ENCODE data around the gene VSNL1. TPM values are rescaled to one million over a fixed set of nuclear protein-coding genes. Genes with fewer than 3 reads are reported as not detected.

Gene VSNL1
- total RNA-seq, 1 donor from 2014 or later: not detected

DNA sequence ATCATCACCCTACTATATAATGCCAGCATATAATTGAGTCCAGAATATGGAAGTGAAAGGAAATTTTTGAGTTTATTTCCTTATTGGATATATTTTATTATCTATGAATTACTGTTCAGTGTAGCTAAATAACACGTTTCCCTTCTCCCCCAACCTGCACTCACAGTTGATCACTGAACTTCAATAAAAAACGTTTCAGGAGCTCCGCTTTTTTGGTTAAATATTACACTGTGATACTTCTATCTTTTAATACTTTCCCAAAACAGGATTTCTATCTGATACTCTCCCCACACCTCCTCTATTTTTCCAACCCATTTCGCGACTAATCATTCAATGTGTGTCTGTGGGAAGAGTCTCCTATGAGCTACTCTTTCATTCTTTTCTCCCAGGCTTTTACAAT lies 7.2 kb downstream of the VSNL1 start:
- Mint-ChIP-seq H3K9me3 (ENCODE audit: low read depth) (no peaks in the 10 kb centered on the region), H3K27ac (ENCODE audit: unreplicated experiment) (no peak overlapping the region), H3K36me3 (ENCODE audit: low read depth) (peaks cover 3% of the 10 kb centered on the region), H3K27me3 (ENCODE audit: low read depth) (peaks cover 62% of the 10 kb centered on the region), H3K4me1 (ENCODE audit: low read depth) (no peaks in the 10 kb centered on the region), H3K4me3 (ENCODE audit: unreplicated experiment) (no peak overlapping the region)
- no peak for TF ChIP-seq CTCF (IDR thresholded peaks at IDR 0.05)
- no peak for DNase-seq (ENCODE audit: low spot score)

GRCh38 chr2:17550907-17551306 lies 10.4 kb downstream of the VSNL1 start:
- H3K4me1 Mint-ChIP-seq (ENCODE audit: low read depth): no peaks in the 10 kb centered on the region
- no peak for DNase-seq (ENCODE audit: low spot score)
- no peak overlapping the region for H3K4me3 Mint-ChIP-seq (ENCODE audit: unreplicated experiment)
- TF ChIP-seq CTCF (IDR thresholded peaks at IDR 0.05): no peak
- H3K36me3 Mint-ChIP-seq (ENCODE audit: low read depth): no peaks in the 10 kb centered on the region
- H3K27ac Mint-ChIP-seq (ENCODE audit: unreplicated experiment): no peak overlapping the region
- H3K27me3 Mint-ChIP-seq (ENCODE audit: low read depth): peaks cover 48% of the 10 kb centered on the region
- no peaks in the 10 kb centered on the region for H3K9me3 Mint-ChIP-seq (ENCODE audit: low read depth)

- Mint-ChIP-seq H3K27me3 (ENCODE audit: low read depth) (peaks cover 41% of the 10 kb centered on the region), H3K27ac (ENCODE audit: unreplicated experiment) (no peak overlapping the region), H3K4me3 (ENCODE audit: unreplicated experiment) (no peak overlapping the region), H3K4me1 (ENCODE audit: low read depth) (no peaks in the 10 kb centered on the region), H3K36me3 (ENCODE audit: low read depth) (no peaks in the 10 kb centered on the region), H3K9me3 (ENCODE audit: low read depth) (no peaks in the 10 kb centered on the region)
- DNase-seq (ENCODE audit: low spot score): no peak
- TF ChIP-seq CTCF (IDR thresholded peaks at IDR 0.05): no peak
Measured at GRCh38 chr2:17555150-17555549, 14.7 kb downstream of the VSNL1 start.

DNA sequence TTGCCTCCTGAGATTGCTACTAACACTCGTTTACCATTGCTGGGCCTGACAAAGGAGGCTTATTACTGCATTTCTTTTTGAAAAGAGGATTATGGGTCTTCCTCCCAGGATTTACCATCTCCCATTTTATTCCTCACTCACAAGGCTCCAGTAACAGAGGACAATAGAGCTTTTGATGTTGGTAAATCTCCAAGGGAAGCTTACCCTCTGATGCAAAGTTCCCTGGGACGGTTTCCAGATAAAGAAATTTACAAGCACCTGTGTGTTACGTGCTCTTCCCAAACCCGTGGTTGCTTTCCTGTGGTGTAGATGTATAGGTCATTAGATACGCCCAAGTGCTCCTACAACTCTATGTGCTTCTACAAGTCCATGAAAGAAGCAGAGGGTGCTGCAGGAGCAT lies 17.1 kb downstream of the VSNL1 start:
- Mint-ChIP-seq H3K4me1 (ENCODE audit: low read depth) (no peaks in the 10 kb centered on the region), H3K36me3 (ENCODE audit: low read depth) (no peaks in the 10 kb centered on the region), H3K4me3 (ENCODE audit: unreplicated experiment) (no peak overlapping the region), H3K9me3 (ENCODE audit: low read depth) (no peaks in the 10 kb centered on the region), H3K27ac (ENCODE audit: unreplicated experiment) (no peak overlapping the region), H3K27me3 (ENCODE audit: low read depth) (peaks cover 48% of the 10 kb centered on the region)
- TF ChIP-seq CTCF (IDR thresholded peaks at IDR 0.05): no peak
- DNase-seq (ENCODE audit: low spot score): no peak

DNA sequence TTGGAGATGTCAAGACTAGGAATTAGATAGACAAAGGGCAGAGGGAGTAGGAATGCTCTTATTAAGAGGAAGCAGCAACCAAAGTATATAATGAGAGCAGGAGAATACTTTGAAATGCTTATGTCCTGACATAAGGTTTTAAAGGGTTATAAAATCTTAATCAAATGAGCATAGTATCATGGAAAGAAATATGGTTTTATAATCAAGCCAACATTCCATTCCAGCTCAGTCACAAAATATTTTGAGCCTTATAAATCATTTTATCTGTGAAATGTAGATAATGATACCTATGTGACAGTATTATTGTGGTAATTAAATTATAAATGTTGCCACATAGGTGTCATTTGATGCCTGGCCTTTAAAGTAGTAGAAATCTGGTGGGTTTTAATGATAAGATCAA lies 17.6 kb downstream of the VSNL1 start:
- TF ChIP-seq CTCF (IDR thresholded peaks at IDR 0.05): no peak
- Mint-ChIP-seq H3K27me3 (ENCODE audit: low read depth) (peaks cover 48% of the 10 kb centered on the region), H3K36me3 (ENCODE audit: low read depth) (no peaks in the 10 kb centered on the region), H3K4me1 (ENCODE audit: low read depth) (no peaks in the 10 kb centered on the region), H3K9me3 (ENCODE audit: low read depth) (no peaks in the 10 kb centered on the region), H3K27ac (ENCODE audit: unreplicated experiment) (no peak overlapping the region), H3K4me3 (ENCODE audit: unreplicated experiment) (no peak overlapping the region)
- no peak for DNase-seq (ENCODE audit: low spot score)
